GM10847 (cell line): ENCODE measurements around the gene B4GALT2.

Source experiments
- POLR2A ChIP-seq: IDR thresholded peaks from 2 replicates; pipeline ENCODE4 v1.6.1; 2011; ENCODE audit not compliant: insufficient read length; ENCODE audit errors: extremely low read depth

B4GALT2 gene, protein sequence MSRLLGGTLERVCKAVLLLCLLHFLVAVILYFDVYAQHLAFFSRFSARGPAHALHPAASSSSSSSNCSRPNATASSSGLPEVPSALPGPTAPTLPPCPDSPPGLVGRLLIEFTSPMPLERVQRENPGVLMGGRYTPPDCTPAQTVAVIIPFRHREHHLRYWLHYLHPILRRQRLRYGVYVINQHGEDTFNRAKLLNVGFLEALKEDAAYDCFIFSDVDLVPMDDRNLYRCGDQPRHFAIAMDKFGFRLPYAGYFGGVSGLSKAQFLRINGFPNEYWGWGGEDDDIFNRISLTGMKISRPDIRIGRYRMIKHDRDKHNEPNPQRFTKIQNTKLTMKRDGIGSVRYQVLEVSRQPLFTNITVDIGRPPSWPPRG

DNA sequence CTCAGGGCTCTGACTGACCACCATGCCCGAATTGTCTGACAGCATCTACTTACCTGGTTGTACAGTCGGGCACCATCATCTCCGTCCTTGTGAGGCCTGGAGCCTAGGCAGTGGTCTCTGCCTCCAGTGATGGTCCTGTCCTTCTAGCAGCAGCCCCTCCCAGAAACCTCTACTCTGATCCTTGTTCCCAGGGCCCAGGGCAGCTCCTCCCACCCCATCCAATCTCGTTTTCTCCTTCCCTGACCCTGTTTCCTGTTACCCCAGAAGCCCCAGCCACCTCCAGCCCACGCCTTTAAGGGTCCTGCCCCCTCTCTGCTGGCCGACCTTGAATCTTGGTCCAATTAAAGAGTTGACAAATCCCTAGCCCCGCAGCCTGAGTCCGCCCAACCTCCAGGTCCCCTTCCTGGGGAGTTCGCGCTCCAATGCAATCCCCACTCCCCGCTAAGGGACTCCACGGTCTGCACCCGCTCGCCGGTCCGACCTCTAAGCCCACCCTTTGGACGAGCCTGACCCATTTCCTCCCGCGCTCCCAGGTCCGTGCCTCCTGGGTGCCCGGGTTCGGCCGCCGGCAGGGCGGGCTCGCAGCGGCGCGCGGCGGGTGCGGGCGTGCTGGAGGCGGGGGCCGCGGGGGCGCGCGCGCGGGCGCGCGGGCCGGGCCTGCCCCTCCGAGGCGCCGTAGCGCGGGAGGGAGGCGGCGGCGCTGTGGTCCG lies at the start of gene B4GALT2:
TSS of gene B4GALT2 (plus strand) at position 660 of the 710 bp plus-strand sequence. CDS start 1,951 bp downstream, outside the sequence.
- no peak for TF ChIP-seq POLR2A

DNA sequence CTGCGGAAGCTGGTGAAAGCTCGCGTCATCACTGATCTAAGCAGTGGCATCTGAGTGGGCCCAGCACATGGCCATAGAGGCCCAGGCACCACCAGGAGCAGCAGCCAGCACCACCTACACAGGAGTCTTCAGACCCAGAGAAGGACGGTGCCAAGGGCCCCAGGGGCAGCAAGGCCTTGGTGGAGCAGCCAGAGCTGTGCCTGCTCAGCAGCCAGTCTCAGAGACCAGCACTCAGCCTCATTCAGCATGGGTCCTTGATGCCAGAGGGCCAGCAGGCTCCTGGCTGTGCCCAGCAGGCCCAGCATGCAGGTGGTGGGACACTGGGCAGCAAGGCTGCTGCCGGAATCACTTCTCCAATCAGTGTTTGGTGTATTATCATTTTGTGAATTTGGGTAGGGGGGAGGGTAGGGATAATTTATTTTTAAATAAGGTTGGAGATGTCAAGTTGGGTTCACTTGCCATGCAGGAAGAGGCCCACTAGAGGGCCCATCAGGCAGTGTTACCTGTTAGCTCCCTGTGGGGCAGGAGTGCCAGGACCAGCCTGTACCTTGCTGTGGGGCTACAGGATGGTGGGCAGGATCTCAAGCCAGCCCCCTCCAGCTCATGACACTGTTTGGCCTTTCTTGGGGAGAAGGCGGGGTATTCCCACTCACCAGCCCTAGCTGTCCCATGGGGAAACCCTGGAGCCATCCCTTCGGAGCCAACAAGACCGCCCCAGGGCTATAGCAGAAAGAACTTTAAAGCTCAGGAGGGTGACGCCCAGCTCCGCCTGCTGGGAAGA lies 48.7 kb upstream of the B4GALT2 start:
- no peak for TF ChIP-seq POLR2A

DNA sequence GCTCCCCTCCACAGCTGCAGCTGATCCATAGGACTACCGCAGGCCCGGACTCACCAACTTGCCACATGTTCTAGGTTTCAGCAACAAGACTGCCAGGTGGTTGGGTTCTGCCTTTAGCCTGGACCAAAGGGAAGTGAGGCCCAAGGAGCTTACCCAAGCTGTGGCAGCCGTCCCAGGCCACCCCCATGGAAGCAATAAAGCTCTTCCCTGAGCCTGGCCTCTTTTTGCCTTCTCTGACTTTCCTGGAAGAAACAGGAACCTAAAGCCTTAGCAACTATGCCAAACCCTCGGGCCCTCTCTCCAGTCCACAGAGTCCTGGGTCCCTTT lies 48.1 kb upstream of the B4GALT2 start:
- no peak for TF ChIP-seq POLR2A

DNA sequence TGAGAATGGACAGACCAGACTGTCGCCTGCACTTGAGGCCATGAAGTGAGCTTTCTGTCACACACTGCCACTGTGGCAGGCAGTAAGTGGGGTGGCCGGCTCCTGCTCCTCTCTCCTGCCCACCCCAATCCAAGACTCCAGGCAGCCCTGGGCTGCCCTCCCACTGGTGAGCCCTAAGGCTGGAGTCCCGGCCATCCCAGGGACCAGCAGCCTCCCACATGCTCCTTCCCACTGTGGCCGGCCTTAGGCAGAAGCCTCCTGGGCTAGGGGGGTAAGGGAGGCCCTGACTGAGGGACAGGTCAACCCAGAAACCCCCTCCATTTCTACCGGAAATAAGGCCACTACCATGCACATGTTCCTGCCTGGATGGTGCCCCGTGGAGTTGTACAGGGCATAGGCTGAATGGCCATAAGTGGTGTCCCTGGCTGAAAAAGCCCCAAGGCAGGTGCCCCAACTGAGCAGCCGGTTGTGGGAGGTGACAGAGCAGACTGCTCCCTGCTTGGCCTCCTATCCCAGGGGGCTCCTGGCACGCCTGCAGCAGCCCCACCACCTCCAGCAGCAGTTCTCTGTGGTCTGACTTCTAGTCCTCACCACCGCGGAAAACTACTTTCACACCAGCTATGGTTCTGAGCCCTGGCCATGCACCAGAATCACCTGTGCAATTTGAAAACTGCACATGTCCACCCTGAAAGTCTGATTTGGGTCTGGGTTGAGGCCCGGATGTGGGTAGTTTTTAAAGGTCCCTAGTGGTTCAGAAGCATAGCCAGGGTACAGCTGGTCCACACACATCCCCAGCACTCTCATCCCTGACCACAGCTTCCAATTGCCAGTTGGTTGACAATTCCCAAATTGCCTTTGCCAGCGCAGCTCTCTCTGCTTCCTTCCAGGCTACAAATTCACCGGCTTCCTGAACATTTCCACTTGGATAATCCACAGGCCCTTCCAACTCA lies 47.0 kb upstream of the B4GALT2 start:
- no peak for TF ChIP-seq POLR2A

DNA sequence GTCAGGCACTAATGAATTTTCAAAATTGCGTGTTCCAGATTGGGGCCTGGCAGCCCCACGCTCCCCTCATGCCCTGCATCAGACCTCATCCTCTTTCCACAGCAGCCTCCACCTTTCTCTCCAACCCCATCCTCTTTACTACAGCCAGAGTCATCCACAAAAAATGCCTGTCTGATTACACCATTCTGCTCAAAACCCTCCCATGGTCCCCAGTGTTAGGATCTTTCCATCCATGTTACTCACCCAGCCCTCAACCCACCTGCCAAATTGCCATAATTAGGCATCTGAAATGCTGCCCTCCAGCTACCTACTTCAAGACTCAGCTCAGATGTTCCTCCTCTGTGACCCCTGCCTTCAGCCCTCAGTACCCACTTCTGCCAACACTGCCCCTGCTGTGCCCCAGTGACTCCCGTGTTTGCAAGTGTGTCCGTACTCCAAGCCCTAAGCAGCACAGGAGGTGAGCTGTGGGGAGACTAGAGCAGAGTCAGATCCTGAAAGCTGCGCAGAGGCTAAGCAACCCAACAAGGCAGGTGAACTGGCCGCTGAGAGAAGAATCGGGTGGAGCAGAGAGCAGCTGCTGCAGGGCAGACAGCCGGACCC lies 46.1 kb upstream of the B4GALT2 start:
- no peak for TF ChIP-seq POLR2A

DNA sequence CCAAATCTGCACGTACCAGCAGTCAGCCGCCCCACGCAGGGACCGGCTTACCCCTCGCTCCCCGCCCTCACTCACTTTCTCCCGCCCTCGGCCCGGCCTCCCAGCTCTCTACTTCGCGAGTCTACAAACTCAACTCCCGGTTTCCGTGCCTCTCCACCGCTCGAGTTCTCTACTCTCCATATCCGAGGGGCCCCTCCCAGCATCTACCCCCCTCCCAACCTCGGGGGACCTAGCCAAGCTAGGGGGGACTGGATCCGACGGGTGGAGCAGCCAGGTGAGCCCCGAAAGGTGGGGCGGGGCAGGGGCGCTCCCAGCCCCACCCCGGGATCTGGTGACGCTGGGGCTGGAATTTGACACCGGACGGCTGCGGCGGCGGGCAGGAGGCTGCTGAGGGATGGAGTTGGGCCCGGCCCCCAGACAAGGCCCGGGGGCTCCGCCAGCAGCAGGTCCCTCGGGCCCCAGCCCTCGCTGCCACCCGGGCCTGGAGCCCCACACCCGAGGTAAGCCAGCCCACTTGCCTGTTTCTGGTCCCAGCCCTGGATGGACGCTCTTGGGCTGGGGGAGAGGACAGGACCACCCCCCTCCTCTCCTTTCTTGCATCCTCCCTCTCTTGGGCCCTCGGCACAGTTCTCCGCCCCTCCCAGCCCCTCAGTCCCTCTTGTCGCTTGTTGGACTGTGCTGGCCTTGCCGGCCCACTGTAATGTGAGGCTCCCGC lies 45.5 kb upstream of the B4GALT2 start, which contains the start of gene ARTN:
TSS of gene ARTN (plus strand) at position 416 of the 715 bp plus-strand sequence. CDS start 1,856 bp downstream, outside the sequence.
- TF ChIP-seq POLR2A = no peak

DNA sequence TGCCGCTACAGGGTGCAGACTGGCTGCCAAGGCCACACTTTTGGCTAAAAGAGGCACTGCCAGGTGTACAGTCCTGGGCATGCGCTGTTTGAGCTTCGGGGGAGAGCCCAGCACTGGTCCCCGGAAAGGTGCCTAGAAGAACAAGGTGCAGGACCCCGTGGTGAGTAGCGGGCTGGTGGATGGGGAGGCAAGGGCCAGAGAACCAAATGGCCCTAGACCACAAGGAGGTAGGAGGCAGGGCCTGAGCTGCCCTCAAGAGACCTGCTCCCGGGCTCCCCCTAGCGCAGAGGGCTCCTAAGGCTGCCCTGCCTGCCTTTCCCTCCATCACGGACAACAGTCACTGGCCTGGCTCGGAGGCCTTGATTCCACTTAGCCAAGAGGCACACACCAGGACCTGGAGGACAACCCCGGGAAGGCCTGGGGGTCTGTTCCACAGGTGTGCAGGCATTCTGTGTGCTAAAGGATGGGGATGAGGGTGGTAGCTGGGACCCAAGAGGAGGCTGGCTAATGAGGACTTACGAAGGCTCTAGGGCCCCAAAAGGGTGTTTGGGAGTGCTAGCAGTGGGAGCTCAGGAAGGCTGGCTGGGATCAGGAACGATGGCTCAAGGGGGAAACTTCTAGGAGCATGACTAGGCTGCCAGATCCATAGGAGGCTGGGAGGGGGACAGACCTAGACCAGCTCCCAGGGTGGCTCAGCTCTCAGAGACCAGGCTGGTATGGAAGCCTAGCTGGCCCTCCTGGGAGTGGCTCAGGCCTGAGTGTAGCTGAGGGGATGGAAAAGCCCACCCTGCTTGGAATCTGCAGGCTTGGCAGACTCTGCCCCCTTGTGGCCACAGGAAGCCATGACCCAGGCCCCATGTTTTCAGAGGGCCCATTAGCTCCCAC lies 44.7 kb upstream of the B4GALT2 start:
- TF ChIP-seq POLR2A = no peak

DNA sequence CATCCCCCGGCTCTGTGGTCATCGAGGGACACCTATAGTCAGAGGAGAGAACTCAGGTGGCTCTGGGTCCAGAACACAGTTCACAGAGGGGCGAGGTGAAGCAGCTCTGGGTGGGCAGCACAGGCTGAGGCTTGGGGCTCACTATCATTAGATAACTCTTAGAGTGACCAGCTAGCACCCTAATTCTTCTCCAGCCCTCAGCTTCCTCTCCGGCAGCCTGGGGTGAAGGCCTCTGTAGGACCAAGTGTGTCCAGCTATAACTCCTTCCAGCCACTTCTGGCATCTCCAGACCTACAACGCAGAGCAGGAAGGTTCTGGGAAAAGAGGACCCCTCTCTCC lies 44.1 kb upstream of the B4GALT2 start:
- no peak for TF ChIP-seq POLR2A

DNA sequence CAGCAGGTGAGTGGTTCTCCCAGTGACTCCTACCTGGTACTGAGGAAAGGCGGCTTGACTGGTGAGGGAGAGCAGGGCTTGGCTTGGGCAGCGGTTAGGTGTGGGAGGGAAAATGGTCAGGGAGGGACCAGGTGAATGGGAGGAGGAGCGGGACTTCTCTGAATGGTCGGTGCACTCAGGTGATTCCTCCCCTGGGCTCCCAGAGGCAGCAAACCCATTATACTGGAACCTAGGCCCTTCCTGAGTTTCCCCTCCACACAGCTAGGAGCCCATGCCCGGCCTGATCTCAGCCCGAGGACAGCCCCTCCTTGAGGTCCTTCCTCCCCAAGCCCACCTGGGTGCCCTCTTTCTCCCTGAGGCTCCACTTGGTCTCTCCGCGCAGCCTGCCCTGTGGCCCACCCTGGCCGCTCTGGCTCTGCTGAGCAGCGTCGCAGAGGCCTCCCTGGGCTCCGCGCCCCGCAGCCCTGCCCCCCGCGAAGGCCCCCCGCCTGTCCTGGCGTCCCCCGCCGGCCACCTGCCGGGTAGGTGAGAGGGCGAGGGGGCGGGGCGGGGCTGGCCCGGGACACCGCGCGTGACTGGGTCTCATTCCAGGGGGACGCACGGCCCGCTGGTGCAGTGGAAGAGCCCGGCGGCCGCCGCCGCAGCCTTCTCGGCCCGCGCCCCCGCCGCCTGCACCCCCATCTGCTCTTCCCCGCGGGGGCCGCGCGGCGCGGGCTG lies 43.1 kb upstream of the B4GALT2 start:
- no peak for TF ChIP-seq POLR2A

DNA sequence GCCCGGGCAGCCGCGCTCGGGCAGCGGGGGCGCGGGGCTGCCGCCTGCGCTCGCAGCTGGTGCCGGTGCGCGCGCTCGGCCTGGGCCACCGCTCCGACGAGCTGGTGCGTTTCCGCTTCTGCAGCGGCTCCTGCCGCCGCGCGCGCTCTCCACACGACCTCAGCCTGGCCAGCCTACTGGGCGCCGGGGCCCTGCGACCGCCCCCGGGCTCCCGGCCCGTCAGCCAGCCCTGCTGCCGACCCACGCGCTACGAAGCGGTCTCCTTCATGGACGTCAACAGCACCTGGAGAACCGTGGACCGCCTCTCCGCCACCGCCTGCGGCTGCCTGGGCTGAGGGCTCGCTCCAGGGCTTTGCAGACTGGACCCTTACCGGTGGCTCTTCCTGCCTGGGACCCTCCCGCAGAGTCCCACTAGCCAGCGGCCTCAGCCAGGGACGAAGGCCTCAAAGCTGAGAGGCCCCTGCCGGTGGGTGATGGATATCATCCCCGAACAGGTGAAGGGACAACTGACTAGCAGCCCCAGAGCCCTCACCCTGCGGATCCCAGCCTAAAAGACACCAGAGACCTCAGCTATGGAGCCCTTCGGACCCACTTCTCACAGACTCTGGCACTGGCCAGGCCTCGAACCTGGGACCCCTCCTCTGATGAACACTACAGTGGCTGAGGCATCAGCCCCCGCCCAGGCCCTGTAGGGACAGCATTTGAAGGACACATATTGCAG lies 42.4 kb upstream of the B4GALT2 start:
- TF ChIP-seq POLR2A = no peak

DNA sequence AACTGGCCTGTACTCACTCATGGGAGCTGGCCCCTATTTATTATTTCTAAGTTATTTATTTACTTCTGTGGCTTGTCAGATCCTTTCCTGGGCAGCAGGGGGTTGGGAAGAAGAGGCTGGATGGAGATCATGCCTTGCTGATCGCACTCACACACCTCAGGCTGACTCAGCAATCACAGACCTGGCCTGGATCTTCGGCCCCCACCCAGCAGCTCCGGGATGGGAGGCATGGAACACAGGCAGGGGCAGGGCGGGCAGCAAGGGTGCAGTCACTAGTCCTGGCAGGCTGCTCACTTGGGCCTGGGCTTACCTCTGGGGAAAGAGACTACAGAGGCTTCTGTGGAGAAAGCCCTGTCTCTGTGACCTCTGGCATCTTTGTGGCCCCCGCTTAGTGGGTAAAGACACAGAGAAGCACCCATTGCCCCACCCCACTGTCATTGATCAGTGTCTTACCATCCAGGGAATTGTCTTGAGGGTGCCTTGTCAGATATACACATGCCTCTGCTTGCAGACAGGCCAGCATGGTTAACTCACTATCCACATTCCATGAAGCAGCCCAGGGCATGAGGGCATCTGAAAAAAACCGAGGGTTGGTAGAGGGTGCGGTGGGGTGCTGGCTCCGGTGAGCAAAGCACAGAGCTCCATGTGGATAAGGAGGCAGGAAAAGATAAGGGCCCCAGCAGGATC lies 41.7 kb upstream of the B4GALT2 start:
- no peak for TF ChIP-seq POLR2A
